T follicular helper cell (primary cell): ENCODE results near the gene STK33.

ENCODE experiments used
- DNase-seq: peaks from one replicate; pipeline ENCODE4 v3.0.0-alpha.2; 2020; ENCODE audit warnings: low read depth

The STK33 gene

GRCh38 chr11:8356216-8356615 lies 237.8 kb downstream of the STK33 start:
- DNase-seq: no peak

- DNase-seq: no peak
These were observed 238.6 kb downstream of the STK33 start for GRCh38 chr11:8355416-8355742.

- DNase-seq: no peak
These were observed 239.2 kb downstream of the STK33 start for GRCh38 chr11:8354622-8355415.

GRCh38 chr11:8352876-8353505 lies 241.0 kb downstream of the STK33 start:
- no peak for DNase-seq

- no peak for DNase-seq
These were observed 241.7 kb downstream of the STK33 start for GRCh38 chr11:8352103-8352875.

GRCh38 chr11:8351223-8351622 lies 242.8 kb downstream of the STK33 start:
- DNase-seq: no peak

- DNase-seq: no peak
These were observed 246.1 kb downstream of the STK33 start for GRCh38 chr11:8347978-8348377.

- no peak for DNase-seq
These were observed 247.8 kb downstream of the STK33 start for GRCh38 chr11:8346157-8346755.

- DNase-seq: no peak
These were observed 248.8 kb downstream of the STK33 start for GRCh38 chr11:8345179-8345578.

GRCh38 chr11:8344346-8344745 lies 249.7 kb downstream of the STK33 start:
- no peak for DNase-seq

GRCh38 chr11:8342821-8343681 lies 251.0 kb downstream of the STK33 start:
- DNase-seq: no peak

GRCh38 chr11:8341996-8342395 lies 252.0 kb downstream of the STK33 start:
- DNase-seq: no peak
